Measurements from ENCODE around the gene AGAP1. TPM values are rescaled to one million over a fixed set of nuclear protein-coding genes. Genes with fewer than 3 reads are reported as not detected.

Gene AGAP1
- total RNA-seq, 1 experiment from 2014 or later: 25.8 TPM

DNA sequence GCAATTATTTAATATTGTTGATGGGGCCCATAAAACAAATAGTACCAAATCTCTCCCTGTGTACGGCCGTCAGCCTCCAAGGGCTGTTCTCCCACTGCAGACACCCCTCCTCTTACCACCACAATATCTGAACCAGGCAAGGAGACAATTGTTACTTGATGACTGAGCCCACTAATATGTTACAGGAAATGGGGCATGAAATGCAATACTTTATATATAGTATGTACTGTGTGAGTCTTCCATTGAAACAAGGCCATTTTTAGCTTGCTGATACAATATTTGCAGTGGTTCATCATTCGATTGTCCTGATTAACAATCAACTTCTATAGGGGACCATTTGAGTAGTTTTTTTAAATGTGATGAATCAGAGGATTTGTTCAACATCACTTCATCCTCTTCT, 367.0 kb downstream of the AGAP1 start:
- Mint-ChIP-seq H3K27ac (no peak overlapping the region), H3K9me3 (no peaks in the 10 kb centered on the region), H3K27me3 (ENCODE audit: low read depth) (no peaks in the 10 kb centered on the region), H3K4me3 (no peak overlapping the region), H3K4me1 (peaks cover 22 to 35% of the 10 kb centered on the region in 2 experiments), H3K36me3 (ENCODE audit: insufficient read depth in 1 of 3, low read depth in 3 of 3) (no peaks in the 10 kb centered on the region; a peak in 1 of 7 replicates)
- H3K27me3 ChIP-seq (ENCODE audit: insufficient read depth, low read length): no peaks in the 10 kb centered on the region
- TF ChIP-seq, protein P1, sequence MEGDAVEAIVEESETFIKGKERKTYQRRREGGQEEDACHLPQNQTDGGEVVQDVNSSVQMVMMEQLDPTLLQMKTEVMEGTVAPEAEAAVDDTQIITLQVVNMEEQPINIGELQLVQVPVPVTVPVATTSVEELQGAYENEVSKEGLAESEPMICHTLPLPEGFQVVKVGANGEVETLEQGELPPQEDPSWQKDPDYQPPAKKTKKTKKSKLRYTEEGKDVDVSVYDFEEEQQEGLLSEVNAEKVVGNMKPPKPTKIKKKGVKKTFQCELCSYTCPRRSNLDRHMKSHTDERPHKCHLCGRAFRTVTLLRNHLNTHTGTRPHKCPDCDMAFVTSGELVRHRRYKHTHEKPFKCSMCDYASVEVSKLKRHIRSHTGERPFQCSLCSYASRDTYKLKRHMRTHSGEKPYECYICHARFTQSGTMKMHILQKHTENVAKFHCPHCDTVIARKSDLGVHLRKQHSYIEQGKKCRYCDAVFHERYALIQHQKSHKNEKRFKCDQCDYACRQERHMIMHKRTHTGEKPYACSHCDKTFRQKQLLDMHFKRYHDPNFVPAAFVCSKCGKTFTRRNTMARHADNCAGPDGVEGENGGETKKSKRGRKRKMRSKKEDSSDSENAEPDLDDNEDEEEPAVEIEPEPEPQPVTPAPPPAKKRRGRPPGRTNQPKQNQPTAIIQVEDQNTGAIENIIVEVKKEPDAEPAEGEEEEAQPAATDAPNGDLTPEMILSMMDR (conservative IDR thresholded peaks at IDR 0.05): no peak
- no peak overlapping the region for H2AFZ ChIP-seq (ENCODE audit: low read length)
- no peak overlapping the region for H3K27ac ChIP-seq (ENCODE audit: insufficient read length, low read depth, low read length)
- H3K79me2 ChIP-seq (ENCODE audit: insufficient read depth, low read length): no peaks in the 10 kb centered on the region
- H2BK12ac ChIP-seq (ENCODE audit: insufficient read length, low read depth, low read length): no peak overlapping the region
- no peak overlapping the region for H3K23ac ChIP-seq (ENCODE audit: insufficient read length, low read depth, low read length)
- H4K8ac ChIP-seq (replicated peaks; ENCODE audit: insufficient read length, low read depth, low read length): no peak overlapping the region
- no peak overlapping the region for H3T11ph ChIP-seq (ENCODE audit: low read length)
- H2BK15ac ChIP-seq (ENCODE audit: low read depth, low read length): no peak overlapping the region
- no peak overlapping the region for H3K18ac ChIP-seq (ENCODE audit: insufficient read length, low read depth, low read length)
- DNase-seq: no peak
- no peak overlapping the region for H3K4me2 ChIP-seq (ENCODE audit: insufficient read depth, insufficient read length, low read length)
- no peaks in the 10 kb centered on the region for H3K9me3 ChIP-seq (ENCODE audit: control insufficient read depth, low read depth, low read length)
- no peak overlapping the region for H4K91ac ChIP-seq (ENCODE audit: insufficient read length, low read depth, low read length)
- peaks cover 6% of the 10 kb centered on the region; the same call in 1 of the 2 replicates for H3K4me1 ChIP-seq (ENCODE audit: insufficient read depth, low read length)
- H3K9ac ChIP-seq (ENCODE audit: extremely low read depth, insufficient read length, low read length): no peak overlapping the region
- no CpG with 5 or more reads among the region's 3 CpGs for WGBS (ENCODE audit: extremely low coverage, insufficient read length, low lambda C conversion rate)
- H4K5ac ChIP-seq (ENCODE audit: insufficient read length, low read depth, low read length): no peak overlapping the region
- no peak overlapping the region for H3K14ac ChIP-seq (ENCODE audit: insufficient read depth, low read length)
- no peak overlapping the region for H3K4ac ChIP-seq (ENCODE audit: low read depth, low read length)
- no peaks in the 10 kb centered on the region for H4K20me1 ChIP-seq (ENCODE audit: control insufficient read depth, insufficient read depth, insufficient read length)
- H3K23me2 ChIP-seq (ENCODE audit: insufficient read length, low read depth, low read length, poor library complexity, severe bottlenecking): no peaks in the 10 kb centered on the region
- H2BK5ac ChIP-seq (ENCODE audit: insufficient read length, low read length): no peak overlapping the region
- no peak overlapping the region for H2BK20ac ChIP-seq (ENCODE audit: low read depth, low read length, poor library complexity, severe bottlenecking)
- H3K79me1 ChIP-seq (ENCODE audit: insufficient read depth, low read depth, low read length, poor library complexity, severe bottlenecking): no peaks in the 10 kb centered on the region
- no peak overlapping the region for H2AK5ac ChIP-seq (ENCODE audit: insufficient read length, low read length)
- H3K56ac ChIP-seq (ENCODE audit: insufficient read length, low read depth, low read length): no peak overlapping the region
- no peak overlapping the region for H2BK120ac ChIP-seq (ENCODE audit: low read depth, low read length, poor library complexity, severe bottlenecking)

Data from H9 (cell line).